HepG2 (cell line): ENCODE data around the gene KAT6B. TPM values are rescaled to one million over a fixed set of nuclear protein-coding genes. Genes with fewer than 3 reads are reported as not detected.

Experiments used
- BRF2 ChIP-seq: sonication (generic); formaldehyde crosslinking; IDR thresholded peaks from 2 replicates; pipeline ENCODE4 v1.8.1; 2022; ENCODE audit warnings: mild to moderate bottlenecking, missing genetic modification reagents
- CCAR2 ChIP-seq: fragments of 200-400 bp; formaldehyde crosslinking; optimal IDR thresholded peaks from 2 replicates; pipeline ENCODE3; 2018; ENCODE audit warnings: low read depth, mild to moderate bottlenecking, low read length, moderate library complexity
- ERF ChIP-seq: IDR thresholded peaks from 2 replicates; pipeline ENCODE4 v1.6.1; 2018; ENCODE audit warnings: missing biosample characterization, missing genetic modification reagents
- FOSL2 ChIP-seq: sonication (generic); formaldehyde crosslinking; IDR thresholded peaks from 2 replicates; pipeline ENCODE4 v1.4.0; 2020; ENCODE audit warnings: missing genetic modification reagents
- GMEB1 ChIP-seq: sonication (generic); formaldehyde crosslinking; IDR thresholded peaks from 2 replicates; pipeline ENCODE4 v1.5.1; 2020; ENCODE audit warnings: missing genetic modification reagents, mild to moderate bottlenecking, borderline replicate concordance
- NR1H2 ChIP-seq: sonication (generic); formaldehyde crosslinking; IDR thresholded peaks from 2 replicates; pipeline ENCODE4 v1.8.1; 2022; ENCODE audit warnings: low read depth, missing genetic modification reagents, borderline replicate concordance
- PPARG ChIP-seq: conservative IDR thresholded peaks from 2 replicates; pipeline ENCODE4 v1.6.1; 2016; ENCODE audit warnings: missing biosample characterization, missing genetic modification reagents
- RNF2 ChIP-seq: fragments of 450-650 bp; conservative IDR thresholded peaks from 2 replicates; pipeline ENCODE4 v1.6.1; 2016; ENCODE audit warnings: low read depth
- RXRA ChIP-seq: sonication (generic); formaldehyde crosslinking; IDR thresholded peaks from 2 replicates; pipeline ENCODE4 v1.5.1; 2020; ENCODE audit warnings: missing genetic modification reagents
- SNAPC2 ChIP-seq: sonication (generic); formaldehyde crosslinking; IDR thresholded peaks from 2 replicates; pipeline ENCODE4 v1.8.1; 2022; ENCODE audit warnings: mild to moderate bottlenecking, missing genetic modification reagents
- U2AF1 ChIP-seq: fragments of 200-400 bp; formaldehyde crosslinking; optimal IDR thresholded peaks from 2 replicates; pipeline ENCODE3; 2017; ENCODE audit warnings: mild to moderate bottlenecking, low read depth, low read length
- ZC3H13 ChIP-seq: sonication (generic); formaldehyde crosslinking; IDR thresholded peaks from 2 replicates; pipeline ENCODE4 v1.8.1; 2023; ENCODE audit warnings: mild to moderate bottlenecking, missing genetic modification reagents, moderate library complexity
- ZNF430 ChIP-seq: sonication (generic); formaldehyde crosslinking; IDR thresholded peaks from 2 replicates; pipeline ENCODE4 v1.9.0; 2021; ENCODE audit warnings: mild to moderate bottlenecking, missing genetic modification reagents
- ZNF468 ChIP-seq: sonication (generic); formaldehyde crosslinking; IDR thresholded peaks from 2 replicates; pipeline ENCODE4 v1.8.0; 2022; ENCODE audit warnings: mild to moderate bottlenecking, moderate library complexity, missing genetic modification reagents
- ZNF580 ChIP-seq: IDR thresholded peaks from 2 replicates; pipeline ENCODE4 v1.6.1; 2016; ENCODE audit warnings: low read depth, borderline replicate concordance
- ZNF850 ChIP-seq: sonication (generic); formaldehyde crosslinking; conservative IDR thresholded peaks from 2 replicates; pipeline ENCODE4 v1.9.0; 2021; ENCODE audit warnings: mild to moderate bottlenecking, missing genetic modification reagents
- polyA plus RNA-seq, 8 experiments: library from polyadenylated mRNA; depleted of rRNA in 3 of 8; stranded (reverse) in 7 of 8; unstranded in 1 of 8; fragments of >200 nt; fragmentation: Illumina TruSeq in 4 of 8; extraction: Trizol in 4 of 8; gene quantifications; 2 replicates each; pipeline versions ENCODE4 v1.2.1 to v1.2.3, GENCODE V29; 2011 to 2016; ENCODE audit warnings: low read depth in 4 of 8, missing spikeins in 1 of 8, mixed read lengths in 1 of 8; ENCODE audit not compliant: insufficient read depth in 1 of 8
- total RNA-seq, 5 experiments: library from RNA; depleted of rRNA; stranded (reverse); fragments of >200 nt; fragmentation: Illumina TruSeq; extraction: Trizol; gene quantifications; 2 replicates each; pipeline ENCODE4 v1.2.3, GENCODE V29; 2016; ENCODE audit warnings: low read depth in 1 of 5
- TF ChIP-seq, protein P1 (sequence below): sonication (generic); formaldehyde crosslinking; IDR thresholded peaks from 2 replicates; pipeline ENCODE4 v1.5.0; 2020; ENCODE audit warnings: mild to moderate bottlenecking, missing genetic modification reagents, borderline replicate concordance
- TF ChIP-seq, protein P2 (sequence below): sonication (generic); formaldehyde crosslinking; IDR thresholded peaks from 2 replicates; pipeline ENCODE4 v1.5.0; 2020; ENCODE audit warnings: mild to moderate bottlenecking, missing genetic modification reagents

KAT6B gene
- total and polyA plus RNA-seq, 2 of the 13 experiments (the other 11 are each of a cell fraction or from before 2014, with no cell fraction given), result 3.0 to 9.5 TPM

GRCh38 chr10:74825371-74826141 lies 844 bp upstream of the KAT6B start (continued):
- TF ChIP-seq, protein P1, sequence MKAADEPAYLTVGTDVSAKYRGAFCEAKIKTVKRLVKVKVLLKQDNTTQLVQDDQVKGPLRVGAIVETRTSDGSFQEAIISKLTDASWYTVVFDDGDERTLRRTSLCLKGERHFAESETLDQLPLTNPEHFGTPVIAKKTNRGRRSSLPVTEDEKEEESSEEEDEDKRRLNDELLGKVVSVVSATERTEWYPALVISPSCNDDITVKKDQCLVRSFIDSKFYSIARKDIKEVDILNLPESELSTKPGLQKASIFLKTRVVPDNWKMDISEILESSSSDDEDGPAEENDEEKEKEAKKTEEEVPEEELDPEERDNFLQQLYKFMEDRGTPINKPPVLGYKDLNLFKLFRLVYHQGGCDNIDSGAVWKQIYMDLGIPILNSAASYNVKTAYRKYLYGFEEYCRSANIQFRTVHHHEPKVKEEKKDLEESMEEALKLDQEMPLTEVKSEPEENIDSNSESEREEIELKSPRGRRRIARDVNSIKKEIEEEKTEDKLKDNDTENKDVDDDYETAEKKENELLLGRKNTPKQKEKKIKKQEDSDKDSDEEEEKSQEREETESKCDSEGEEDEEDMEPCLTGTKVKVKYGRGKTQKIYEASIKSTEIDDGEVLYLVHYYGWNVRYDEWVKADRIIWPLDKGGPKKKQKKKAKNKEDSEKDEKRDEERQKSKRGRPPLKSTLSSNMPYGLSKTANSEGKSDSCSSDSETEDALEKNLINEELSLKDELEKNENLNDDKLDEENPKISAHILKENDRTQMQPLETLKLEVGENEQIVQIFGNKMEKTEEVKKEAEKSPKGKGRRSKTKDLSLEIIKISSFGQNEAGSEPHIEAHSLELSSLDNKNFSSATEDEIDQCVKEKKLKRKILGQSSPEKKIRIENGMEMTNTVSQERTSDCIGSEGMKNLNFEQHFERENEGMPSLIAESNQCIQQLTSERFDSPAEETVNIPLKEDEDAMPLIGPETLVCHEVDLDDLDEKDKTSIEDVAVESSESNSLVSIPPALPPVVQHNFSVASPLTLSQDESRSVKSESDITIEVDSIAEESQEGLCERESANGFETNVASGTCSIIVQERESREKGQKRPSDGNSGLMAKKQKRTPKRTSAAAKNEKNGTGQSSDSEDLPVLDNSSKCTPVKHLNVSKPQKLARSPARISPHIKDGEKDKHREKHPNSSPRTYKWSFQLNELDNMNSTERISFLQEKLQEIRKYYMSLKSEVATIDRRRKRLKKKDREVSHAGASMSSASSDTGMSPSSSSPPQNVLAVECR (CRISPR knock-in tag), result peak; percentile 63
- TF ChIP-seq, protein P2, sequence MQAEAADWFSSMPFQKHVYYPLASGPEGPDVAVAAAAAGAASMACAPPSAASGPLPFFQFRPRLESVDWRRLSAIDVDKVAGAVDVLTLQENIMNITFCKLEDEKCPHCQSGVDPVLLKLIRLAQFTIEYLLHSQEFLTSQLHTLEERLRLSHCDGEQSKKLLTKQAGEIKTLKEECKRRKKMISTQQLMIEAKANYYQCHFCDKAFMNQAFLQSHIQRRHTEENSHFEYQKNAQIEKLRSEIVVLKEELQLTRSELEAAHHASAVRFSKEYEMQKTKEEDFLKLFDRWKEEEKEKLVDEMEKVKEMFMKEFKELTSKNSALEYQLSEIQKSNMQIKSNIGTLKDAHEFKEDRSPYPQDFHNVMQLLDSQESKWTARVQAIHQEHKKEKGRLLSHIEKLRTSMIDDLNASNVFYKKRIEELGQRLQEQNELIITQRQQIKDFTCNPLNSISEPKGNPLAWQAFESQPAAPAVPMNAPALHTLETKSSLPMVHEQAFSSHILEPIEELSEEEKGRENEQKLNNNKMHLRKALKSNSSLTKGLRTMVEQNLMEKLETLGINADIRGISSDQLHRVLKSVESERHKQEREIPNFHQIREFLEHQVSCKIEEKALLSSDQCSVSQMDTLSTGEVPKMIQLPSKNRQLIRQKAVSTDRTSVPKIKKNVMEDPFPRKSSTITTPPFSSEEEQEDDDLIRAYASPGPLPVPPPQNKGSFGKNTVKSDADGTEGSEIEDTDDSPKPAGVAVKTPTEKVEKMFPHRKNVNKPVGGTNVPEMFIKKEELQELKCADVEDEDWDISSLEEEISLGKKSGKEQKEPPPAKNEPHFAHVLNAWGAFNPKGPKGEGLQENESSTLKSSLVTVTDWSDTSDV (CRISPR knock-in tag), result no peak
- TF ChIP-seq RNF2 (no peak), NR1H2 (CRISPR knock-in tag) (no peak), CCAR2 (no peak), ZNF580 (CRISPR knock-in tag) (no peak), ZNF468 (CRISPR knock-in tag) (no peak), RXRA (peak; percentile 16; the same call in 1 of the 2 replicates), ZNF850 (CRISPR knock-in tag) (0 out of 2 replicates have a peak, but pooled peaks have one; percentile 8), SNAPC2 (CRISPR knock-in tag) (peak; percentile 37), PPARG (CRISPR knock-in tag) (no peak; the same call in 1 of the 2 replicates), ZNF430 (CRISPR knock-in tag) (peak; percentile 22; the same call in 1 of the 2 replicates), ZC3H13 (CRISPR knock-in tag) (peak; percentile 78; the same call in 1 of the 2 replicates), ERF (CRISPR knock-in tag) (no peak), GMEB1 (peak; percentile 12; the same call in 1 of the 2 replicates), U2AF1 (no peak), BRF2 (no peak), FOSL2 (CRISPR knock-in tag) (no peak)
